SK-N-MC (cell line): ENCODE results near the gene IGF1R.

Source experiments
- DNase-seq: peaks from one replicate; pipeline ENCODE4 v3.0.0-alpha.2; 2011; ENCODE audit warnings: low read depth, low spot score
- H3K27ac ChIP-seq: fragments of 200-600 bp; sonication (generic); 2 replicates; pipeline ENCODE4 v1.5.1; 2016; ENCODE audit warnings: mixed run types
- H3K36me3 ChIP-seq: fragments of 200-600 bp; sonication (generic); 2 replicates; pipeline ENCODE4 v1.6.1; 2017; ENCODE audit warnings: antibody characterized with exemption, low read length, mixed read lengths; ENCODE audit not compliant: insufficient read depth
- H3K4me3 ChIP-seq: fragments of 200-600 bp; sonication (generic); 2 replicates; pipeline ENCODE4 v1.5.1; 2016
- H3K9ac ChIP-seq: fragments of 200-600 bp; sonication (generic); 2 replicates; pipeline ENCODE4 v1.8.0; 2017; ENCODE audit warnings: mixed run types, mixed read lengths; ENCODE audit not compliant: insufficient read length
- H3K9me3 ChIP-seq: fragments of 200-600 bp; sonication (generic); 2 replicates; pipeline ENCODE4 v1.6.1; 2017; ENCODE audit warnings: low read depth, mild to moderate bottlenecking, antibody characterized with exemption, low read length, moderate library complexity, mixed read lengths
- EZH2 ChIP-seq: fragments of 200-600 bp; sonication (generic); IDR thresholded peaks from one replicate; pipeline ENCODE4 v1.6.1; 2017; ENCODE audit warnings: antibody characterized with exemption
- FOXP2 ChIP-seq: optimal IDR thresholded peaks from 2 replicates; pipeline ENCODE3; 2011; ENCODE audit warnings: mild to moderate bottlenecking, moderate library complexity; ENCODE audit not compliant: insufficient read depth; ENCODE audit errors: extremely low read length, control extremely low read depth
- POLR2AphosphoS5 ChIP-seq: IDR thresholded peaks from 2 replicates; pipeline ENCODE4 v1.6.1; 2012; ENCODE audit warnings: mild to moderate bottlenecking, low read depth, low read length, borderline replicate concordance

Gene IGF1R

DNA sequence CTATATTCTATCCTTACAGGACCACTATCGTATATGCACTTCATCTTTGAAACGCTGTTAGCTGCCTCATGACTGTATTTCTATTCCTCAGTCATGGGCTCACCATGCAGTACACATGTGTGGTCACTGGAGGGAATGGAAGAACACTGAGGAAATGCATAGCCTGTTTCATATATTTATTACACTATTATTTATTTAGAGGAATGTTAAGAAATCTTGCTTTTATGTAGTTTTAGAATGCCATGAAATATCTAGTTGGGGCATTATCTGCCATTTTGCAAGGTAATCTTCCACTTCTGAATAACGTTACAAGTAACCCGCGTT is 155.7 kb downstream of the IGF1R start:
- no peak overlapping the region for H3K4me3 ChIP-seq
- DNase-seq: no peak
- H3K27ac ChIP-seq: no peak overlapping the region
- no peak overlapping the region for H3K9ac ChIP-seq
- no peaks in the 10 kb centered on the region for H3K9me3 ChIP-seq
- no peaks in the 10 kb centered on the region for H3K36me3 ChIP-seq
- no peak for TF ChIP-seq POLR2AphosphoS5
- no peak for TF ChIP-seq EZH2
- TF ChIP-seq FOXP2: no peak

DNA sequence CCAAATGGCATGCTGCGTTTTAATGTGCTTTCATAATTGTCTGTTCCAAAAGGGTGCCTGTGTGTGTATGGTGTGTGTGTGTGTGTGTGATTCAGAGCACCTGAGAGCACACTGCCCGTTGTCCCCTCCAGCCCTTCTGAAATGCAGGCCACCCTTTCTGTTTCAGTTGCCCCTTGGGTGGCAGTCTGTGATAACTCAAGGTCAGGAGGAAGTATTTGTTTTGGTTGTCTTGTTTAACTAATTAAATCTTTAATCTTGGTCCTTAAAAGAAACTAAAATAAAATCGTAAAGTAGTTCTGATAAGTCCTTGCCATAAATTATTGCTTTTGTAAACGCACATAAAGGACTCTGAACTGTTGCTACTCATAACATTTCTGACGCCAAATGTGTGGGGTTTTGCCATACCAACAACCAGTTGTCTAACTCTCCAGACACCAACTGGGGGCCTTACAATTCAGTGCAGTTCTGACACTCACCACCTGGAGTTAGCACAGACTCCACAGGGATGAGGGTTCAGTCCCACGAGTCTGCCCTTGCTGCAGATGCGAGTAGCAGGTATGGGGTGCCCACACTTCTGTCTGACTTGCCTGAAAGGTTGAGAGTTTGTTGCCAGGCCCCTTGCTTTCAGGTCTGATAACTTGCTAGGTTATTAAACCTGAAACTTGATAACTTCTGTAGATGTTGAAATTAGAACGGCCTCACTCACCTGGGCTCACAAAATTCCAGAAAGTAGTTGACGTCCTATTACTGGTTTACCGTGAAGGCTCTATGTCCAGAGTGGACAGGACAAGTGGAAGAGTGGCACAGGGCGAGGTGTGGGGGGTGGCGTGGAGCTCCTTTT is 157.3 kb downstream of the IGF1R start:
- H3K9ac ChIP-seq: no peak overlapping the region
- no peak overlapping the region for H3K4me3 ChIP-seq
- H3K9me3 ChIP-seq: no peaks in the 10 kb centered on the region
- H3K36me3 ChIP-seq: no peaks in the 10 kb centered on the region
- H3K27ac ChIP-seq: no peak overlapping the region
- DNase-seq: no peak
- TF ChIP-seq POLR2AphosphoS5 (no peak), EZH2 (no peak), FOXP2 (no peak)

DNA sequence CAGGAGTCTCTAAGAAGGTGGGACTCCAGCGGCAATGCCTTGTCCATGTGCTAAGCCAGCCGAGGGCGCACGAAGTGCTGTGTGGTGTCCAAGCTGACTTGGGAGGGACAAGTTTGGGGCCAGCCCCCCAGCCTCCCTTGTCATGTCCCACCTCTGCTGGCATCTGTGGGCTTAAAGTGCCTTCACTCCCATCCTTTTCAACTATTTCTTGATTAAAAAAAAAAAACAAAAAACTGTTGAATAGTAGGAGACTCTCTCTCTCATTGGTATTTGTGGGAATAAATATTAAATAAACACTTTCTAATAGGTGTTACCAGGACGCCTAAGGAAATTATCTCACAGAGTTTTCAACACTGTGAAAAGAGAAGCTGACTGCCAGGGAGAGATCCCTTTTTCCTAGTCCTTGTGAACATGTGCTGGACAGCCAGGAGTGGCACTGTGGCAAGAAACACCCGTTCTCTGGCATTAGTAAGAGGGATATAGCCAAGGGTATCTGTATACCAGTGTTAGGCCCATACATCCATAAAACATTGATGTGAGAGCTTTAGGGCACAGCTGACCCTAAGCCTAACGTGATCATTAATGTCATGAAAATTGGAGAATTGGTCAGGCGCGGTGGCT is 158.0 kb downstream of the IGF1R start:
- Histone ChIP-seq H3K9me3 (no peaks in the 10 kb centered on the region), H3K27ac (no peak overlapping the region), H3K9ac (no peak overlapping the region), H3K4me3 (no peak overlapping the region), H3K36me3 (no peaks in the 10 kb centered on the region)
- TF ChIP-seq POLR2AphosphoS5 (no peak), FOXP2 (no peak), EZH2 (no peak)
- no peak for DNase-seq

DNA sequence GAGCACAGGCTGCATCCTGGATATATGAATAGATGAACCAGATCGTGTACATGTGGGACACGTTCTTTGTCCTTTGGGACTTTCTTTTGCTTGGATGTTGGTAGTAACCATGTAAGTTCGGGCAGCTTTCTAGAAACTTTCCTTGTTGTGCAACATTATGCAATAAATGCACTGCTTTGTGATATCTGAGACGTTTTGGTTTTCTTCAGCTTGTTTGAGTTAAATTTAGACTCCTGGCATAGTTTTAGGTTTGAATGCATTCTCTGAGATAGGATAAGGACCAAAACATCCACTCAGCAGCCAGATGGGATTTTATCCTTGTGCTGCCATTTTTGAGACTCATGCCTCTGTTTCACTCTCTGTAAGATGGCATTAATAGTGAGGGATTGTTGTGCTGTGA is 158.9 kb downstream of the IGF1R start:
- Histone ChIP-seq H3K9me3 (no peaks in the 10 kb centered on the region), H3K27ac (no peak overlapping the region), H3K36me3 (no peaks in the 10 kb centered on the region), H3K9ac (no peak overlapping the region), H3K4me3 (no peak overlapping the region)
- no peak for TF ChIP-seq EZH2
- no peak for TF ChIP-seq POLR2AphosphoS5
- TF ChIP-seq FOXP2: no peak
- no peak for DNase-seq

DNA sequence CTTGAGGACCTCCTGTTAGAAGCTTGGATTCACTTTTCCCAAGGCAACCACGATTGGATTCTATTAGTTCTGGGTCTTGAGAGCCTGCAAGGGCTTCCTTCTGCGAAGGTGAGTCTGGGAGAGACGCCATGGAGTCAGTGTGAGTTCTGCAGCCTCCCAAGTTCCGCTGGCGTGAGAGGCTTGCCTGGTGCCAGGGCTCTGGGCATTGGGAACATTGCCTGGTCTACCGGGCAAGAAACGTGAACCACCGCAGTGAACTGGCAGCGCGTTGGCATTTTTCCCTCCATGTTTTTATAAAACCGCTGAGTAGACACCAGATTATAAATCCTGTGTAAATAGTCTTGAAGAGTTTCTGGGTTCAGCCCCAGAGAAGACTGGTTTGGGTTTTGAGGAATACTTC is 160.9 kb downstream of the IGF1R start:
- no peak overlapping the region for H3K9ac ChIP-seq

DNA sequence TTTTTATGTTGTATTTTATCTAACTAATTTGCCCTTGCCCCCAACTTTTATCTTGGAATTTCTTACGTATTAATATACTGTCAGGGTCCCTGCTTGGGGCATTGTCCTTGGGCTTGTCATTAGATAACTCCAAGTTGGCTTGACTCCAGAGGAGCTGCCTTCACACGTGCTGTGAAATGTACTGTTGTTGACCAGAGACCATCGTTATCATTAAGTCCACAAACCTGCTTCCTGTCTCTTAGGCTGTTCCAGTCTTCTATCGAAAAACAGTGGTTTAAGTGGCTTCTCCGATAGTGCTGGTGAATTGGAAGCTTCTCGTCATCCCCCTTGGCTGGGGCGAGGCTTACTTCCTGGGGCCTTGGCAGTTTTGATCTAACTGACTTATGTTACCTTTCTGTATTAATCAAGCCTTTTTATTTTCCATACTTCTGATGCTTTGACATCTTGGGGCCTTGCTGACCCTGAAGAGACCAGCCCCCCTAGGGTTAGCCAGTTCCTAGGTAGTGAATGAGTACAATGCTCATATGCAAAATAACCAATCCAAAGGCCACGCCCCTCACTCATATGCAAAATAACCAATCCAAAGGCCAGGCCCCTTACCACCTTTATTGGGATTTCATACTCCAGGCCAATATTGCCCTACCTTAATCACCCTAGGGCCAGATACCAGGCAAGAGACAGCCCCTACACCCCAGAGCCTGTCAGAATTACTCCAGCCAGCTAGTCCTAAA is 164.5 kb downstream of the IGF1R start:
- H3K27ac ChIP-seq: no peak overlapping the region
- H3K9me3 ChIP-seq: no peaks in the 10 kb centered on the region
- DNase-seq: no peak

More for the DNA sequence above, 160.9 kb downstream of the IGF1R start:
- Histone ChIP-seq H3K4me3 (no peak overlapping the region), H3K36me3 (no peaks in the 10 kb centered on the region), H3K9me3 (no peaks in the 10 kb centered on the region), H3K27ac (no peak overlapping the region)
- no peak for DNase-seq
- TF ChIP-seq POLR2AphosphoS5 (no peak), FOXP2 (no peak), EZH2 (no peak)

DNA sequence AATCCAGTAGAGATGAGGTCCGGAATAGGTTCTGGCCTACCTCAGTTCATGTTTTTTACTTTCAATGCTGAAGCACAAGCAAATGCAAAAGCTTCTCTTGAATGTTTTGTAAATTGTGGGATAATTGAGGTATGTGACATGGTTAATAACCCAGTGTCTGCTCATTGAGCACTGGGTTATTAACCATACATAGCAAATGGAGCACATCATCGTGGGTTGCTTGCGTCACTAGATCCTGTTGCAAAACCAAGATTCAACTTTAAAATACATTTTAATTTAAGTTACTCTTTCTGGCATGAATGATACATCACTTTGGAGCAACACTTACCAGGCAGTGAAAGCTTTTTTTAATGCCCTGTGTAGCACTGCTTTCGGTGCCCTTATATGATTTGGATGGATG is 165.6 kb downstream of the IGF1R start:
- no peaks in the 10 kb centered on the region for H3K36me3 ChIP-seq
- no peak for TF ChIP-seq POLR2AphosphoS5
- TF ChIP-seq FOXP2: no peak
- TF ChIP-seq EZH2: no peak
- DNase-seq: no peak

More for the DNA sequence above, 164.5 kb downstream of the IGF1R start:
- Histone ChIP-seq H3K9ac (no peak overlapping the region), H3K4me3 (no peak overlapping the region), H3K36me3 (no peaks in the 10 kb centered on the region)
- TF ChIP-seq FOXP2 (no peak), EZH2 (no peak), POLR2AphosphoS5 (no peak)

DNA sequence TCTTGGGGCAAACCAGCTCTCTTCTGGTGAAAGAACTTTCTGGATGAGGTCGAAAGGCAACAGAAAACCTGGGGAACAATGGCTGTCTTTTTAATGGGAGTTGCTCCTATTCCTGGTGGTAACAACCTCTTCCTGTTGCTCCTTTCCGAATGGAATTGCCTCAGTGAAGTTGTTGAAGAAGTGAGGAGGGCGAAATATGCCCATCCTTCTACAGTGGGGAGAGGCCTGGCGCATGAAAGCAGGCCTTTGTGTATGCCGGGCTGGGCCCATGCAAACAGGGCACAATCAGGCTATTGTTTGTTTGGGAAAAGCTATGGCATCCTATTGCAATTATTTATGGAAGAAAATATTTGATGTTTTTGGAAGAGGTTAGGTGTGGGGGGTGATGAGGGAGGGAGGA is 166.9 kb downstream of the IGF1R start:
- no peak for TF ChIP-seq EZH2
- TF ChIP-seq POLR2AphosphoS5: no peak
- TF ChIP-seq FOXP2: no peak
- DNase-seq: no peak
- no peak overlapping the region for H3K4me3 ChIP-seq
- no peak overlapping the region for H3K27ac ChIP-seq
- no peaks in the 10 kb centered on the region for H3K9me3 ChIP-seq
- H3K9ac ChIP-seq: no peak overlapping the region
- no peaks in the 10 kb centered on the region for H3K36me3 ChIP-seq

More for the DNA sequence above, 165.6 kb downstream of the IGF1R start:
- Histone ChIP-seq H3K27ac (no peak overlapping the region), H3K9me3 (no peaks in the 10 kb centered on the region), H3K9ac (no peak overlapping the region), H3K4me3 (no peak overlapping the region)
